ENCODE measurements around the gene PDE6C. TPM values are rescaled to one million over a fixed set of nuclear protein-coding genes. Genes with fewer than 3 reads are reported as not detected.

PDE6C gene
- total and polyA plus RNA-seq, 2 of the 4 experiments (the other 2 are of a cell fraction): not detected

GRCh38 chr10:93622942-93623341 lies 10.6 kb downstream of the PDE6C start:
- CTCF ChIA-PET: no interaction called here
- Histone ChIP-seq H3K9ac (ENCODE audit: low read depth, low read length) (no peak overlapping the region), H3K4ac (ENCODE audit: low read depth, low read length) (no peak overlapping the region), H4K91ac (ENCODE audit: insufficient read depth, low read depth, low read length) (no peak overlapping the region), H3K9me3 (ENCODE audit: control insufficient read depth, insufficient read depth, low read length) (no peaks in the 10 kb centered on the region), H3K9me1 (ENCODE audit: insufficient read depth, low read length) (no peaks in the 10 kb centered on the region), H2AFZ (replicated peaks; ENCODE audit: low read length, poor library complexity) (no peak overlapping the region), H3K27ac (ENCODE audit: insufficient read depth, low read length) (no peak overlapping the region), H2AK5ac (ENCODE audit: low read depth, low read length) (no peak overlapping the region), H4K5ac (ENCODE audit: low read depth, low read length) (no peak overlapping the region), H3K14ac (replicated peaks; ENCODE audit: low read depth, low read length) (no peak overlapping the region), H2BK5ac (ENCODE audit: low read depth, low read length, poor library complexity, severe bottlenecking) (no peak overlapping the region), H3K4me1 (ENCODE audit: control insufficient read depth, insufficient read depth, low read length) (no peaks in the 10 kb centered on the region), H4K8ac (ENCODE audit: low read depth in 2 of 2, low read length in 2 of 2) (no peak overlapping the region), H3K36me3 (ENCODE audit: control insufficient read depth, insufficient read depth, low read length) (no peaks in the 10 kb centered on the region), H3K27me3 (ENCODE audit: control insufficient read depth, insufficient read depth, low read length) (peaks cover 14% of the 10 kb centered on the region), H3K4me3 (ENCODE audit: insufficient read depth, low read depth, low read length) (no peak overlapping the region), H3K79me1 (ENCODE audit: low read depth in 1 of 2, low read length in 2 of 2) (no peaks in the 10 kb centered on the region), H4K20me1 (ENCODE audit: insufficient read depth, low read length) (no peaks in the 10 kb centered on the region), H3K56ac (ENCODE audit: extremely low read depth, insufficient read depth, low read length) (no peak overlapping the region), H2AK9ac (replicated peaks; ENCODE audit: low read depth, low read length, poor library complexity) (no peak overlapping the region), H3K4me2 (ENCODE audit: low read depth, low read length) (no peak overlapping the region), H2BK20ac (ENCODE audit: low read depth, low read length) (no peak overlapping the region), H2BK15ac (ENCODE audit: low read depth, low read length) (no peak overlapping the region), H3K23ac (ENCODE audit: low read depth, low read length) (no peak overlapping the region), H3K18ac (ENCODE audit: low read depth, low read length) (no peak overlapping the region), H2BK120ac (ENCODE audit: low read depth, low read length) (no peak overlapping the region)
- 80% methylated on average over 1 of the region's 1 CpG; no CpG with 5 or more reads in 1 of the 2 experiments for WGBS, 2 experiments (ENCODE audit: extremely low coverage in 2 of 2, insufficient read length in 1 of 2)
- POLR2A ChIA-PET (ENCODE audit: unreplicated experiment): no interaction called here
- intact Hi-C loops (cut with micrococcal nuclease) (no loop called here), dilution Hi-C loops (cut with HindIII; ENCODE audit: low sequenced_read_pairs, unreplicated experiment) (no loop called here), in situ Hi-C loops (cut with MboI; ENCODE audit: low sequenced_read_pairs) (no loop called here)
- ATAC-seq (ENCODE audit: low read depth): no peak
- DNase-seq: no peak
- TF ChIP-seq MAZ (IDR thresholded peaks at IDR 0.05; ENCODE audit: borderline replicate concordance, low read depth, low read length): no peak
- TF ChIP-seq RAD21 (IDR thresholded peaks at IDR 0.05; ENCODE audit: low read length): no peak
- BruUV-seq (replicated peaks): no TSS peak
